CD4-positive, alpha-beta T cell treated with Interleukin-12 subunit alpha and Interleukin-12 subunit beta, for 1 hour (primary cell): ENCODE data around the gene WARS2.

Source experiments
- DNase-seq: peaks from one replicate; pipeline ENCODE4 v3.0.0-alpha.2; 2020

The WARS2 gene

GRCh38 chr1:119012383-119012782 lies 128.1 kb downstream of the WARS2 start:
- DNase-seq, result no peak

GRCh38 chr1:119011706-119012105 lies 128.7 kb downstream of the WARS2 start:
- DNase-seq, result no peak

GRCh38 chr1:119011116-119011515 lies 129.3 kb downstream of the WARS2 start:
- DNase-seq, result no peak

GRCh38 chr1:119010201-119010600 lies 130.3 kb downstream of the WARS2 start:
- DNase-seq, result no peak

GRCh38 chr1:119009312-119009655 lies 131.2 kb downstream of the WARS2 start:
- DNase-seq, result no peak

- peak; percentile 8 for DNase-seq
These were observed 131.8 kb downstream of the WARS2 start for GRCh38 chr1:119008483-119009311.

GRCh38 chr1:119007670-119008482 lies 132.6 kb downstream of the WARS2 start:
- no peak for DNase-seq

- DNase-seq, result no peak
These were observed 133.1 kb downstream of the WARS2 start for GRCh38 chr1:119007339-119007669.

GRCh38 chr1:119006406-119007279 lies 133.8 kb downstream of the WARS2 start:
- no peak for DNase-seq

- no peak for DNase-seq
These were observed 134.6 kb downstream of the WARS2 start for GRCh38 chr1:119005724-119006405.

GRCh38 chr1:119004781-119005180 lies 135.7 kb downstream of the WARS2 start:
- DNase-seq, result no peak

- no peak for DNase-seq
These were observed 136.3 kb downstream of the WARS2 start for GRCh38 chr1:119004129-119004527.

- DNase-seq, result no peak
These were observed 136.9 kb downstream of the WARS2 start for GRCh38 chr1:119003413-119004128.

- no peak for DNase-seq
These were observed 138.3 kb downstream of the WARS2 start for GRCh38 chr1:119002028-119002686.

GRCh38 chr1:119001181-119002027 lies 139.0 kb downstream of the WARS2 start:
- DNase-seq, result no peak

GRCh38 chr1:119000371-119001180 lies 139.9 kb downstream of the WARS2 start:
- DNase-seq, result no peak

- no peak for DNase-seq
These were observed 140.9 kb downstream of the WARS2 start for GRCh38 chr1:118999348-119000071.

- DNase-seq, result no peak
These were observed 142.3 kb downstream of the WARS2 start for GRCh38 chr1:118998171-118998570.

- no peak for DNase-seq
These were observed 143.2 kb downstream of the WARS2 start for GRCh38 chr1:118997225-118997624.
